Endothelial cell (in vitro differentiated cells): ENCODE data around the gene CDH23. TPM values are rescaled to one million over a fixed set of nuclear protein-coding genes. Genes with fewer than 3 reads are reported as not detected.

Experiments used
- DNase-seq: peaks from one replicate; pipeline ENCODE4 v3.0.0; 2021; ENCODE audit warnings: low spot score
- H3K27ac Mint-ChIP-seq: one replicate; pipeline ENCODE4 v1.8.0; 2021; ENCODE audit warnings: mixed read lengths, inconsistent platforms; ENCODE audit not compliant: unreplicated experiment
- H3K27me3 Mint-ChIP-seq: one replicate; pipeline ENCODE4 v1.8.0; 2021; ENCODE audit warnings: mild to moderate bottlenecking, moderate library complexity, mixed read lengths, inconsistent platforms; ENCODE audit not compliant: unreplicated experiment
- H3K36me3 Mint-ChIP-seq: one replicate; pipeline ENCODE4 v1.8.0; 2021; ENCODE audit warnings: mild to moderate bottlenecking, low read depth, mixed read lengths, inconsistent platforms; ENCODE audit not compliant: unreplicated experiment
- H3K4me1 Mint-ChIP-seq: one replicate; pipeline ENCODE4 v1.8.0; 2021; ENCODE audit warnings: mild to moderate bottlenecking, mixed read lengths, inconsistent platforms; ENCODE audit not compliant: unreplicated experiment
- H3K4me3 Mint-ChIP-seq: one replicate; pipeline ENCODE4 v1.8.0; 2021; ENCODE audit warnings: mild to moderate bottlenecking, mixed read lengths, inconsistent platforms; ENCODE audit not compliant: unreplicated experiment
- H3K9me3 Mint-ChIP-seq: one replicate; pipeline ENCODE4 v1.8.0; 2021; ENCODE audit warnings: mixed read lengths, inconsistent platforms; ENCODE audit not compliant: unreplicated experiment
- total RNA-seq: library from RNA; stranded (reverse); fragmentation: NEBNext Ultra II Directional; extraction: Animal tissue kit (Norgen Biotek cat#: 25700); gene quantifications from one replicate; pipeline ENCODE4 v1.2.1, GENCODE V29; 2021; ENCODE audit not compliant: unreplicated experiment
- TF ChIP-seq, protein P1 (sequence below): fragments of 200-600 bp; sonication (generic); IDR thresholded peaks from one replicate; pipeline ENCODE4 v1.5.0; 2021; ENCODE audit warnings: antibody characterized with exemption; ENCODE audit not compliant: unreplicated experiment

The CDH23 gene
- total RNA-seq, 1 donor from 2014 or later, result 0.54 TPM

DNA sequence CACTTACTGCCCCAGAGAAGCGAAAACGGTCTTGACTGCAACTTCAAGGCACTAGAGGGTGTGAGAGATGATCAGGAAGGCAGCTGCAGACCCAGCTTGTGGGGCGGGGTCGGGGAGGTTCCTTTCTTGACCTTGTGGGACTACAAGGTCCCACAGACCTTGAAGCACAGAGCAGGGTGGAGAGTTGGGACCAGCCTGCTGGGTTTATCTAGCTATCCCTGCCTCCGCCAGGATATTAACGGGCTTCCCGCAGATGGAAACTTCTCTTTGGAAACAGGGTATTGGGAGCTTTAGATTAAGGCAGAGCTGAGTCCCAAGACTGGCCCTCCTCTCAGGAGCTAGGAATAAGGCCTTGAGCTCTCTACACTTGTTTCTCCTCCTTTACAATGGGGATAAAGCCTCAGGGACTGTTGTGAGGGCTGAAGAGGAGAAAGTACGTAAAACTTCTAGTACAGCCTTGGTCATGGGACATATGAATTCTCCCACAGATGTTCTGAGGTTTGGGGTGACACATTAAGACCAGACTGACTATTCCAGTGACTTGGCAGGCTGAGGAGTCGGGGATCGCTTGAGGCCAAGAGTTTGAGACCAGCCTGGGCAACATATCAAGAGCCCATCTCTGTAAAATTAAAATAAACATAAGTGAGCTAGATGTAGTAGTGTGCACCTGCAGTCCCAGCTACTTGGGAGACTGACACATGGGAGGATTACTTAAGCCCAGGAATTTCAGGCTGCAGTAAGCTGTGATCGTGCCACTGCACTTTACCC is 153.2 kb downstream of the CDH23 start:
- Mint-ChIP-seq H3K27ac (no peak overlapping the region), H3K4me1 (no peaks in the 10 kb centered on the region), H3K27me3 (no peaks in the 10 kb centered on the region), H3K9me3 (no peaks in the 10 kb centered on the region), H3K4me3 (no peak overlapping the region), H3K36me3 (no peaks in the 10 kb centered on the region)
- TF ChIP-seq, protein P1, sequence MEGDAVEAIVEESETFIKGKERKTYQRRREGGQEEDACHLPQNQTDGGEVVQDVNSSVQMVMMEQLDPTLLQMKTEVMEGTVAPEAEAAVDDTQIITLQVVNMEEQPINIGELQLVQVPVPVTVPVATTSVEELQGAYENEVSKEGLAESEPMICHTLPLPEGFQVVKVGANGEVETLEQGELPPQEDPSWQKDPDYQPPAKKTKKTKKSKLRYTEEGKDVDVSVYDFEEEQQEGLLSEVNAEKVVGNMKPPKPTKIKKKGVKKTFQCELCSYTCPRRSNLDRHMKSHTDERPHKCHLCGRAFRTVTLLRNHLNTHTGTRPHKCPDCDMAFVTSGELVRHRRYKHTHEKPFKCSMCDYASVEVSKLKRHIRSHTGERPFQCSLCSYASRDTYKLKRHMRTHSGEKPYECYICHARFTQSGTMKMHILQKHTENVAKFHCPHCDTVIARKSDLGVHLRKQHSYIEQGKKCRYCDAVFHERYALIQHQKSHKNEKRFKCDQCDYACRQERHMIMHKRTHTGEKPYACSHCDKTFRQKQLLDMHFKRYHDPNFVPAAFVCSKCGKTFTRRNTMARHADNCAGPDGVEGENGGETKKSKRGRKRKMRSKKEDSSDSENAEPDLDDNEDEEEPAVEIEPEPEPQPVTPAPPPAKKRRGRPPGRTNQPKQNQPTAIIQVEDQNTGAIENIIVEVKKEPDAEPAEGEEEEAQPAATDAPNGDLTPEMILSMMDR, result no peak
- no peak for DNase-seq

GRCh38 chr10:71550628-71551027 is 153.9 kb downstream of the CDH23 start:
- no peaks in the 10 kb centered on the region for H3K27me3 Mint-ChIP-seq
- TF ChIP-seq, protein P1, result no peak

DNA sequence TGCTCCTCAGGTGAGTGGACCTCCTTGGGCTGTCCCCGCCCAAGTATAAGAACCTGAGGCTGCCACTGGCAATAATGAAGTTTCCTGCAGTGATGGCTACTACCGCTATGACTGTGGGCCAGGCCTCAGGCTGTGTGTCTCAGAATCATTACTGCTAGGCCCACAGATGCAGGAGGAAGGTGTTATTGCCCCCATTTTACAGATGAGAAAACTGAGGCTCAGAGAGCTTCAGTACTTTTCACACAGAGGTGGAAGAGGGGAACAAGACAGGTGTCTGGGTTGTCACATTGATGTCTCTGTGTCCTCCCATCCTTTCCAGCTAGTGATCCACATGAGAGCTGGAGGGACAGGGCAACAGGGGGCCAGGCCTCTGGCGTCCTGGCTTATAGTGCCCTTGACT is 155.2 kb downstream of the CDH23 start:
- Mint-ChIP-seq H3K4me1 (no peaks in the 10 kb centered on the region), H3K4me3 (no peak overlapping the region), H3K27ac (no peak overlapping the region), H3K27me3 (no peaks in the 10 kb centered on the region), H3K36me3 (no peaks in the 10 kb centered on the region), H3K9me3 (no peaks in the 10 kb centered on the region)
- DNase-seq, result no peak
- TF ChIP-seq, protein P1, result no peak

More at GRCh38 chr10:71550628-71551027, 153.9 kb downstream of the CDH23 start:
- no peaks in the 10 kb centered on the region for H3K9me3 Mint-ChIP-seq
- no peaks in the 10 kb centered on the region for H3K36me3 Mint-ChIP-seq
- no peak for DNase-seq
- no peak overlapping the region for H3K27ac Mint-ChIP-seq
- H3K4me3 Mint-ChIP-seq, result no peak overlapping the region
- H3K4me1 Mint-ChIP-seq, result no peaks in the 10 kb centered on the region

- Mint-ChIP-seq H3K4me1 (no peaks in the 10 kb centered on the region), H3K4me3 (no peak overlapping the region), H3K36me3 (no peaks in the 10 kb centered on the region), H3K9me3 (no peaks in the 10 kb centered on the region), H3K27ac (no peak overlapping the region), H3K27me3 (no peaks in the 10 kb centered on the region)
- no peak for DNase-seq
- TF ChIP-seq, protein P1, result no peak
These were observed 156.7 kb downstream of the CDH23 start for GRCh38 chr10:71553432-71553831.

DNA sequence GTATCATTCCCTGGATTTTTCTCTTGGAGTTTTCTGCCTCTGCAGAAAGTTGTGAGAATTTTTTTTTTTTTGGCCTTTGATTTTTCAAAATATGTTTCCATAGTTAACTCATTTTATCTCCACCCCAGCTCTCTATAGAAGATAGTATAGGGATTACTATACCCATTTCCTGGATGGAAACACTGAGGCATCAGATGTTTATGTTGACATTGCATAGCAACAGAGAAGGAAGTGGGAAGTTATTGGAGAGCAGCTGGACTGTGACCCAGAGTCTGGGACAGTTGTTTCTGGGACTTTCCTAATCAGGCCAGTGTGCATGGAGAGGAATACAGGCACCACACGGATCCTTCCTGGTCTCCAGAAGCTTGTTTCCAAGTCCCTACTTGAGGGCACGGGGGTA is 158.0 kb downstream of the CDH23 start:
- no peak overlapping the region for H3K4me3 Mint-ChIP-seq
- no peaks in the 10 kb centered on the region for H3K36me3 Mint-ChIP-seq
- H3K4me1 Mint-ChIP-seq, result no peaks in the 10 kb centered on the region
- no peak overlapping the region for H3K27ac Mint-ChIP-seq
- no peaks in the 10 kb centered on the region for H3K27me3 Mint-ChIP-seq
- H3K9me3 Mint-ChIP-seq, result no peaks in the 10 kb centered on the region
- TF ChIP-seq, protein P1, result no peak
- DNase-seq, result no peak
